22Rv1 (cell line): ENCODE results near the gene RPL12.

Experiments
- CTCF ChIP-seq: fragments of 450-650 bp; IDR thresholded peaks from 2 replicates; pipeline ENCODE4 v1.5.1; 2017; ENCODE audit warnings: mild to moderate bottlenecking
- ZFX ChIP-seq: fragments of 450-650 bp; IDR thresholded peaks from 2 replicates; pipeline ENCODE4 v1.6.1; 2017; ENCODE audit warnings: antibody characterized with exemption, borderline replicate concordance

GRCh38 chr9:127423934-127424675 lies 27.1 kb downstream of the RPL12 start, which contains the start of gene ZNF79:
- TF ChIP-seq ZFX (no peak), CTCF (no peak)
